ENCODE measurements around the gene HELLS. TPM values are rescaled to one million over a fixed set of nuclear protein-coding genes. Genes with fewer than 3 reads are reported as not detected.
"Not testable (repeated sequence)": the region's sequence is repeated elsewhere in the genome, so short reads cannot be mapped to it uniquely, and the experiment has no call there.

Gene HELLS
- total and polyA plus RNA-seq, 2 experiments from 2014 or later = 776 to 913 TPM

DNA sequence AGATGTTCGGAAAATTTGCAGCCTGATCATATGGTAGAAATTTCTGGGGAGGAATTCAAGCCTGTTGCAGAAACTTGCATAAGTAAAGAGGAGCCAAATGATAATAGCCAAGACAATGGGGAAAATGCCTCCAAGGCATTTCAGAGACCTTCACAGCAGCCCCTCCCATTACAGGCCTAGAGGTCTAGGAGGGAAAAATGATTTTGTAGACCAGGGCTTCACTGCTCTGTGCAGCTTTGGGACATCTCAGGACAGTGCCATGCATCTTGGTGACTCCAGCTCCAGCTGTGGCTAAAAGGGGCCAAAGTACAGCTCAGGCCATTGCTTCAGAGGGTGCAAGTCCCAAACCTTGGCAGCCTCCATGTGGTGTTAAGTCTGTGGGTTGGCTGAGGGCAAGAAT is 87.4 kb downstream of the HELLS start (continued):
- TF ChIP-seq ZNF462 (CRISPR knock-in tag; IDR thresholded peaks at IDR 0.05) (no peak), POLR2AphosphoS5 (IDR thresholded peaks at IDR 0.05; ENCODE audit: low read depth) (no peak), ETS1 (IDR thresholded peaks at IDR 0.05) (no peak), CTCF (conservative IDR thresholded peaks at IDR 0.05; ENCODE audit: low read depth in 2 of 2) (no peak), STAT1 (IDR thresholded peaks at IDR 0.05; ENCODE audit: unreplicated experiment) (no peak), CREB1 (CRISPR knock-in tag; IDR thresholded peaks at IDR 0.05; ENCODE audit: low read depth) (no peak), JUNB (IDR thresholded peaks at IDR 0.05; ENCODE audit: unreplicated experiment) (no peak), ZNF114 (CRISPR knock-in tag; IDR thresholded peaks at IDR 0.05) (no peak), REST (IDR thresholded peaks at IDR 0.05; ENCODE audit: unreplicated experiment) (no peak)

DNA sequence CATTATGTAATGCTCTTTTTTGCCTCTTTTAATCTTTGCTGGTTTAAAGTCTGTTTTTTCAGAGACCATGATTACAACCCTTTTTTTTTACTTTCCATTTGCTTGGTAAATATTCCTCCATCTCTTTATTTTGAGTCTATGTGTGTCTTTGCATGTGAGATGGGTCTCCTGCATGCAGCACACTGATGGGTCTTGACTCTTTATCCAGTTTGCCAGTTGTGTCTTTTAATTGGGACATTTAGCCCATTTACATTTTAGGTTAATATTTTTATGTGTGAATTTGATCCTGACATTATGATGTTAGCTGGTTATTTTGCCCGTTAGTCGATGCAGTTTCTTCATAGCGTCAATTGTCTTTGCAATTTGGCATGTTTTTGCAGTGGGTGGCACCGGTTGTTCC is 92.5 kb downstream of the HELLS start:
- peaks cover 54% of the 10 kb centered on the region for H3K9me3 Mint-ChIP-seq
- DNase-seq (ENCODE audit: low spot score); H3K27ac Mint-ChIP-seq; H3K4me1 ChIP-seq (ENCODE audit: insufficient read depth); H3K79me2 ChIP-seq (replicated peaks; ENCODE audit: insufficient read depth); H3K4me1 Mint-ChIP-seq; H3K27ac ChIP-seq (ENCODE audit: low read depth); H3K27me3 Mint-ChIP-seq (ENCODE audit: insufficient read depth, low read depth, poor library complexity); H3K9me2 ChIP-seq (ENCODE audit: insufficient read depth); H3F3A ChIP-seq (replicated peaks; ENCODE audit: low read depth); H2AFZ ChIP-seq; H3K4me3 ChIP-seq; H3K4me3 Mint-ChIP-seq; H4K20me1 ChIP-seq (replicated peaks; ENCODE audit: insufficient read depth); H3K4me2 ChIP-seq; H3K36me3 ChIP-seq (ENCODE audit: insufficient read depth); ATAC-seq; H3K27me3 ChIP-seq (ENCODE audit: insufficient read depth): not testable (repeated sequence)
- H3K36me3 Mint-ChIP-seq (ENCODE audit: low read depth) = peaks cover 55% of the 10 kb centered on the region

Measured in GM23338 (cell line).